ENCODE results near the gene ALDH1A2. TPM values are rescaled to one million over a fixed set of nuclear protein-coding genes. Genes with fewer than 3 reads are reported as not detected.

The ALDH1A2 gene
- total RNA-seq: 4.5 and 8.8 TPM in 2 replicates

DNA sequence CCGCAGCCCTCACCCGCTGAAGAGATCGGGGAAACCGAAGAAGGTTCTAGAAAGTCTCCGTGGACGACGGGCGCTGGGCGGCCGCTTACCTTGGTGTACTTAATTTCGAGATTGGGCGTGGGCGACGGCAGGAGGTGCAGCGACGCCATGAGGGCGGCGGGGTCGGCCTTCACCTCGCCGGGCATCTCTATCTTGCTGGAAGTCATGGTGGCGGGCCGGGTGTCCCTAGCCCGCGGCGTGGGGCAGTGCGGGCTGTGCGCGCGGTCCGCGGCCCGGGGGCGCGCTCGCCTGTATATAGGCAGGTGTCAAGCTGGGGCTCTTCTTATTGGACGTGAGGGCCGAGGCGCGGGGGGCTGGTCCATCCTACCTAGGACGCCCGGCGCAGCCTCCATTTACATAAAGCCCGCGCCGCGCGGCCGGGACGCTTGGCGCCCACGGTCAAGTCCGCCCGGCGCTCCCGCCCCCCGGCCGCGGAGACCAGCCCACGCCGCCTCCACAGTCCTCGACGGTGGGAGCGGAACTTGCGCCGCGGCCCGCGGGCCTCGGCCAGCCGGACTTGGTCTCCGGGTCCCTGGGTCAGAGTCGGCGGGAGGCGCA, at the start of gene ALDH1A2:
TSS of gene ALDH1A2 (minus strand) at position 267 of the 597 bp plus-strand sequence. CDS start at position 206, 61 bp downstream.

Other genes starting within 250 kb of the ALDH1A2 start
- under 0.01 TPM in 1 of 2 replicates, not detected in the other for gene AQP9, start 72.7 kb upstream of the ALDH1A2 start, total RNA-seq

All from regular cardiac myocyte (primary cell).